ENCODE results near the gene USP20. TPM values are rescaled to one million over a fixed set of nuclear protein-coding genes. Genes with fewer than 3 reads are reported as not detected.

The USP20 gene
- total and polyA plus RNA-seq, 2 donors (not counting 3 experiments of a cell fraction or from before 2014, with no cell fraction given) = 13.4 to 25.9 TPM

GRCh38 chr9:129886226-129887174 is 51.2 kb downstream of the USP20 start:
- Histone ChIP-seq H4K20me1 (replicated peaks; ENCODE audit: control insufficient read depth, extremely low read depth, insufficient read depth, low read length) (no peaks in the 10 kb centered on the region), H3K79me2 (ENCODE audit: control insufficient read depth, insufficient read depth, low read length) (no peaks in the 10 kb centered on the region), H3K4me1 (ENCODE audit: control insufficient read depth, extremely low read depth, insufficient read depth, low read length) (peaks cover 23% of the 10 kb centered on the region), H3K9ac (replicated peaks; ENCODE audit: extremely low read depth, insufficient read depth, low read length) (no peak overlapping the region), H3K9me1 (replicated peaks; ENCODE audit: control insufficient read depth, extremely low read depth, insufficient read depth, low read length) (no peaks in the 10 kb centered on the region), H3K27ac (ENCODE audit: insufficient read depth, low read depth, low read length) (peak overlapping the region; percentile 29), H3K4me3 (replicated peaks in 1 of 3; ENCODE audit: insufficient read depth in 1 of 3, low read depth in 1 of 3, low read length in 3 of 3) (no peak overlapping the region), H3K36me3 (ENCODE audit: control insufficient read depth in 2 of 2, extremely low read depth in 1 of 2, insufficient read depth in 2 of 2, low read length in 2 of 2) (peaks cover 0 to 15% of the 10 kb centered on the region in 2 experiments), H2AFZ (ENCODE audit: low read depth, low read length) (no peak overlapping the region), H3K9me3 (replicated peaks; ENCODE audit: control insufficient read depth, insufficient read depth, low read length) (no peaks in the 10 kb centered on the region), H3K4me2 (ENCODE audit: insufficient read depth, low read length) (peak overlapping the region; percentile 58), H3K27me3 (ENCODE audit: control insufficient read depth in 2 of 2, insufficient read depth in 2 of 2, low read length in 2 of 2) (no peaks in the 10 kb centered on the region)
- TF ChIP-seq MYC (IDR thresholded peaks at IDR 0.05; ENCODE audit: low read depth, low read length) (no peak), POLR2A (IDR thresholded peaks at IDR 0.05; ENCODE audit: low read depth, low read length) (no peak), MAX (IDR thresholded peaks at IDR 0.05; ENCODE audit: insufficient read depth, insufficient read length) (no peak), JUN (IDR thresholded peaks at IDR 0.05; ENCODE audit: borderline replicate concordance, insufficient read depth, insufficient read length, low read depth) (no peak), CTCF (IDR thresholded peaks at IDR 0.05; ENCODE audit: extremely low read depth in 1 of 2, insufficient read depth in 1 of 2, low read depth in 1 of 2, low read length in 2 of 2) (no peak), FOS (IDR thresholded peaks at IDR 0.05; ENCODE audit: borderline replicate concordance, insufficient read depth, low read length) (no peak), GATA2 (IDR thresholded peaks at IDR 0.05; ENCODE audit: insufficient read depth, insufficient read length, low read depth, low read length) (no peak), EZH2 (IDR thresholded peaks at IDR 0.05; ENCODE audit: borderline replicate concordance, low read depth, low read length, severe bottlenecking) (no peak), POLR2AphosphoS5 (IDR thresholded peaks at IDR 0.05; ENCODE audit: insufficient read depth, low read depth, low read length) (no peak)
- DNase-seq (ENCODE audit: low read depth, low spot score) = peak; percentile 55
- POLR2A ChIA-PET = interaction anchor here (0.7 kb wide), 1 partner anchor 79 kb away, joined by 6 read pairs; no protein-coding TSS in a partner anchor
- dilution Hi-C loops (cut with MboI; ENCODE audit: extremely low pct_ligation_motif_present, low sequenced_read_pairs) = no loop called here
- intact Hi-C loops (cut with micrococcal nuclease) = loop anchor here (1.0 to 10.0 kb wide), 2 partner anchors 82 to 348 kb away; no protein-coding TSS in a partner anchor
- peak; percentile 31 for FAIRE-seq
- no TSS peak for BruUV-seq (replicated peaks)
- CTCF ChIA-PET = interaction anchor here (0.6 to 3.3 kb wide), 16 partner anchors 9 to 219 kb away, joined by 3 to 33 read pairs (median 4); partner anchors contain the start of genes FNBP1 and GPR107
